Measurements from ENCODE around the gene SMC4.

The SMC4 gene

DNA sequence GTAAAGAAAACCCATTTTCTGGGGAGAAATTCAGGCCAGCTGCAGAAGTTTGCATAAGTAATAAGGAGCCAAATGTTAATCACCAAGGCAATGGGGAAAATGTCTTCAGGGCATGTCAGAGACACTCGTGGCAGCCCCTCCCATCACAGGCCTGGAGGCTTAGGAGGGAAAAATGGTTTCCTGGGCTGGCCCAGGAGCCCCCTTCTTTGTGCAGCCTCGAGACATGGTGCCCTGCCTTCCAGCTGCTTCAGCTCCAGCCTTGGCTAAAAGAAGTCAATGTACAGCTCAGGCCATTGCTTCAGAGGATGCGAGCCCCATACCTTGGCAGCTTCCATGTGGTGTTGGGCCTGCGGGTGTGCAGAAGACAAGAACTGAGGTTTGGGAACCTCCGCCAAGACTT, 70.7 kb downstream of the SMC4 start:
- TF ChIP-seq CTCF (IDR thresholded peaks at IDR 0.05; ENCODE audit: low read depth, low read length): no peak

GRCh38 chr3:160471892-160472291, 72.4 kb downstream of the SMC4 start:
- no peak for TF ChIP-seq CTCF (IDR thresholded peaks at IDR 0.05; ENCODE audit: low read depth, low read length)
- no peak for DNase-seq (ENCODE audit: extremely low read depth, low read depth)

More for the DNA sequence above, 70.7 kb downstream of the SMC4 start:
- no peak for DNase-seq (ENCODE audit: extremely low read depth, low read depth)

GRCh38 chr3:160472344-160472743, 72.9 kb downstream of the SMC4 start:
- DNase-seq (ENCODE audit: extremely low read depth, low read depth): no peak
- no peak for TF ChIP-seq CTCF (IDR thresholded peaks at IDR 0.05; ENCODE audit: low read depth, low read length)

DNA sequence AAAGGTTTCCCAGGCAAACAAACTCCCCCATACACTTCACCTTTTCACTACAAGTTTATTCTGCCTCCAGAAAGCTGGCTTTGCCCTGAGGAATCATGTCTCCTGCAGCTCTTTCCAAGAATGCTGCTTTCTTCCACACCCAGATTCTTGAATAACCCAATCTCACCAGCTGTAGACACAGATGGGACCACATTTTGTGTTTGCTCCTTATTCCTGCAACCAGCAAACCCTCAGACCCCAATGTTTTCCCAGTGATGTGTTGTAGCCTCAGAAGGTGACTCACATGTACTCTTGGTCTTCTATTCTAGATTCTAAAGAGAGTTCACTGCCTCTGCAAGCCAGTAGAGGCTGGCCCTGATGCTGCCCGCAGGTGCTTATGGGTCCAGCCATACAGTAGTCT, 73.8 kb downstream of the SMC4 start:
- peak; percentile 24 for DNase-seq (ENCODE audit: extremely low read depth, low read depth)
- TF ChIP-seq CTCF (IDR thresholded peaks at IDR 0.05; ENCODE audit: low read depth, low read length): no peak

- TF ChIP-seq CTCF (IDR thresholded peaks at IDR 0.05; ENCODE audit: low read depth, low read length): no peak
- DNase-seq (ENCODE audit: extremely low read depth, low read depth): peak; percentile 92
Observed at GRCh38 chr3:160473978-160474377, 74.5 kb downstream of the SMC4 start.

DNA sequence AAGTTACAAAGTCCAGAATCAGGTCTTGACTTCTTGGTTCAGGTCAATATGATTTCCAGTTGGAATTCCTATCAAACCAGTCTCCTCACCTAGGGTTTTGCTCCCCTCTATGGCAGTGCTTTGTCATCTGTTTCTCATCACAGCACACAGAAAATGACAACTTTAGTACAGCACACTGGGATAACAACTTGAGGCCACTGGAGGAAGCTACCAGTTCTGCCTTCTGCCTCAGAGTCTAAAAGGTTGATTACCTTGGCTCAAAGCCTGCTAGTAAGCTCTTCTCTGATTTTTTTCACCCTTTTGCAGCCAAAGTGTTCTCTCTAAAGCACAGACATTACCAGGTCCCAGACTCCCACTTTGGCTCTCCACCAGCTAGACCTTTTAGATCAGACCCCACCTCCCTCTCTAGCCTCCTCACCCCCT, 75.0 kb downstream of the SMC4 start:
- TF ChIP-seq CTCF (IDR thresholded peaks at IDR 0.05; ENCODE audit: low read depth, low read length): no peak
- no peak for DNase-seq (ENCODE audit: extremely low read depth, low read depth)

GRCh38 chr3:160475153-160475552, 75.7 kb downstream of the SMC4 start:
- no peak for TF ChIP-seq CTCF (IDR thresholded peaks at IDR 0.05; ENCODE audit: low read depth, low read length)
- DNase-seq (ENCODE audit: extremely low read depth, low read depth): no peak
